GM12872 (cell line): ENCODE measurements around the gene MLLT1.

Source experiments
- TF ChIP-seq, protein P1 (sequence below): IDR thresholded peaks from 3 replicates; pipeline ENCODE4 v1.5.1; 2011; ENCODE audit warnings: low read depth, mild to moderate bottlenecking, low read length, moderate library complexity; ENCODE audit not compliant: insufficient read depth

MLLT1 gene

DNA sequence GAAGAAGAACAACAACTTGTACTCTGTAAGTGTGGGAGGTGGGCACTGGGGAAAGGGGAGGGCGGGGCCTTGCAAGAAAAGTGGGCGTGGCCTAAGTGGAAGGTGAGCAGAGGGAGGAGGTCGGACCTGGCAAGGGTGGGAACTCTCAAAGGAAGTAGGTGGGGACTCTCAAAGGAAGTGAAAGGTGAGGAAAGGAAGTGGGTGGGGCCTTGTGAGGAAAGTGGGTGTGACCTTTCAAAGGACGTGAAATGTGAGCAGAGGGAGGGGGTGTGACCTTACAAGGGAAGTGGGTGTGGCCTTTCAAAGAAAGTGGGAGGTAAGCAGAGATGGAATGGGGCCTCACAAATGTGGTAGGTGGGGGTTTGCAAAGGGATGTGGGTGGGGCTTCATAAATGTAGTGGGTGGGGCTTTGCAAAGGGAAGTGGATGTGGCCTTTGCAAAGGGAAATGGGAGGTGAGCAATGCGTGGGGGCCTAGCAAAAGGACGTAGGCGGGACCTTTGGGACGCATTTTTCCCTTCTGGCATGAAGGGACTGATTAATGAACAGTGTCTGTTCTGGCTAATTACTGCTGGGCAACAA is 118.4 kb downstream of the MLLT1 start:
- TF ChIP-seq, protein P1, sequence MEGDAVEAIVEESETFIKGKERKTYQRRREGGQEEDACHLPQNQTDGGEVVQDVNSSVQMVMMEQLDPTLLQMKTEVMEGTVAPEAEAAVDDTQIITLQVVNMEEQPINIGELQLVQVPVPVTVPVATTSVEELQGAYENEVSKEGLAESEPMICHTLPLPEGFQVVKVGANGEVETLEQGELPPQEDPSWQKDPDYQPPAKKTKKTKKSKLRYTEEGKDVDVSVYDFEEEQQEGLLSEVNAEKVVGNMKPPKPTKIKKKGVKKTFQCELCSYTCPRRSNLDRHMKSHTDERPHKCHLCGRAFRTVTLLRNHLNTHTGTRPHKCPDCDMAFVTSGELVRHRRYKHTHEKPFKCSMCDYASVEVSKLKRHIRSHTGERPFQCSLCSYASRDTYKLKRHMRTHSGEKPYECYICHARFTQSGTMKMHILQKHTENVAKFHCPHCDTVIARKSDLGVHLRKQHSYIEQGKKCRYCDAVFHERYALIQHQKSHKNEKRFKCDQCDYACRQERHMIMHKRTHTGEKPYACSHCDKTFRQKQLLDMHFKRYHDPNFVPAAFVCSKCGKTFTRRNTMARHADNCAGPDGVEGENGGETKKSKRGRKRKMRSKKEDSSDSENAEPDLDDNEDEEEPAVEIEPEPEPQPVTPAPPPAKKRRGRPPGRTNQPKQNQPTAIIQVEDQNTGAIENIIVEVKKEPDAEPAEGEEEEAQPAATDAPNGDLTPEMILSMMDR: no peak
